HG03558 (cell line): ENCODE data around the gene KIAA0753.
"Not testable (repeated sequence)": the region's sequence is repeated elsewhere in the genome, so short reads cannot be mapped to it uniquely, and the experiment has no call there.

Experiments used
- ATAC-seq: cut with Tn5 transposase; IDR thresholded peaks from one replicate; pipeline ENCODE4 v1.9.1; 2021; ENCODE audit warnings: moderate number of reproducible peaks; ENCODE audit not compliant: unreplicated experiment; ENCODE audit errors: extremely low read depth

KIAA0753 gene

GRCh38 chr17:6603744-6604325 lies 36.7 kb downstream of the KIAA0753 start:
- ATAC-seq: no peak

GRCh38 chr17:6602141-6602540 lies 38.4 kb downstream of the KIAA0753 start:
- no peak for ATAC-seq

GRCh38 chr17:6599364-6599763 lies 41.1 kb downstream of the KIAA0753 start:
- no peak for ATAC-seq

GRCh38 chr17:6597727-6598126 lies 42.8 kb downstream of the KIAA0753 start:
- ATAC-seq: no peak

GRCh38 chr17:6596941-6597340 lies 43.6 kb downstream of the KIAA0753 start:
- no peak for ATAC-seq

GRCh38 chr17:6596511-6596910 lies 44.0 kb downstream of the KIAA0753 start:
- no peak for ATAC-seq

- no peak for ATAC-seq
Measured at GRCh38 chr17:6596081-6596480, 44.4 kb downstream of the KIAA0753 start.

- not testable (repeated sequence) for ATAC-seq
Measured at GRCh38 chr17:6593371-6593770, 47.1 kb downstream of the KIAA0753 start.

GRCh38 chr17:6592173-6592572 lies 48.3 kb downstream of the KIAA0753 start:
- no peak for ATAC-seq

GRCh38 chr17:6591599-6592158 lies 48.8 kb downstream of the KIAA0753 start:
- no peak for ATAC-seq

GRCh38 chr17:6589266-6589946 lies 51.1 kb downstream of the KIAA0753 start:
- ATAC-seq: no peak

- ATAC-seq: no peak
Measured at GRCh38 chr17:6588165-6588564, 52.3 kb downstream of the KIAA0753 start.

- no peak for ATAC-seq
Measured at GRCh38 chr17:6587310-6587709, 53.2 kb downstream of the KIAA0753 start.

- ATAC-seq: no peak
Measured at GRCh38 chr17:6583411-6583810, 57.1 kb downstream of the KIAA0753 start.

GRCh38 chr17:6580625-6581024 lies 59.9 kb downstream of the KIAA0753 start:
- no peak for ATAC-seq

- no peak for ATAC-seq
Measured at GRCh38 chr17:6578491-6578890, 62.0 kb downstream of the KIAA0753 start.

GRCh38 chr17:6577686-6578263 lies 62.7 kb downstream of the KIAA0753 start:
- ATAC-seq: no peak

GRCh38 chr17:6576038-6576785 lies 64.3 kb downstream of the KIAA0753 start:
- ATAC-seq: no peak

GRCh38 chr17:6575596-6575988 lies 64.9 kb downstream of the KIAA0753 start:
- no peak for ATAC-seq

GRCh38 chr17:6574687-6575595 lies 65.6 kb downstream of the KIAA0753 start:
- ATAC-seq: no peak
